HCT116 (cell line): Measurements from ENCODE around the gene LRP4. TPM values are rescaled to one million over a fixed set of nuclear protein-coding genes. Genes with fewer than 3 reads are reported as not detected.

Experiments
- ATAC-seq: fragments of 200-7000 bp; cut with Tn5 transposase; 2 replicates; pipeline ENCODE4 v1.9.1; 2020; ENCODE audit warnings: mild to moderate bottlenecking, moderate library complexity
- BruUV-seq: library from RNA; stranded (reverse); fragments of 400-500 nt; replicated peaks from 2 replicates; lab custom pipeline; 2021; lab: Mats Ljungman, UMichigan
- CTCF ChIA-PET: fragments of 300-600 bp; sonication (Branson Sonifier 250); formaldehyde crosslinking; loops from one replicate; lab custom pipeline; 2021; ENCODE audit warnings: antibody characterized with exemption; lab: Charles Lee
- POLR2A ChIA-PET: fragments of 300-600, 350-600 bp; sonication (Branson Sonifier 250); formaldehyde crosslinking; loops from one replicate; lab custom pipeline; 2021; ENCODE audit warnings: antibody characterized with exemption; lab: Charles Lee
- RAD21 ChIA-PET, 2 experiments: fragments of 300-600 bp; sonication (Branson Sonifier 250); formaldehyde crosslinking; loops; one replicate each; lab custom pipeline; 2023; ENCODE audit warnings: low total read pairs in 2 of 2; ENCODE audit not compliant: uncharacterized antibody in 2 of 2, unreplicated experiment in 2 of 2, low non-redundant PET in 1 of 2; lab: Charles Lee
- DNase-seq: peaks from one replicate; pipeline ENCODE4 v3.0.0-alpha.2; 2010; ENCODE audit warnings: low read depth, low spot score
- H2AFZ ChIP-seq: fragments of 200-600 bp; shearing (Covaris generic), sonication (generic); 2 replicates; pipeline ENCODE4 v1.6.1; 2017; ENCODE audit warnings: low read depth, mixed run types, mixed read lengths, antibody characterized with exemption, low read length; ENCODE audit not compliant: poor library complexity, severe bottlenecking
- H3K27ac ChIP-seq: 2 replicates; pipeline ENCODE4 v1.5.1; 2012; ENCODE audit warnings: low read depth, low read length
- H3K27me3 ChIP-seq: fragments of 200-600 bp; sonication (generic); 2 replicates; pipeline ENCODE4 v1.6.1; 2016; ENCODE audit warnings: mixed run types, low read length, mixed read lengths; ENCODE audit not compliant: insufficient read depth
- H3K36me3 ChIP-seq, 2 experiments: fragments of 200-500 bp in 1 of 2; fragments of 200-600 bp in 1 of 2; sonication (Bioruptor generic) in 1 of 2; sonication (generic) in 1 of 2; 2 replicates each; pipeline versions ENCODE4 v1.5.1 to v1.6.1; 2014 to 2016; ENCODE audit warnings: low read length in 2 of 2, inconsistent platforms in 1 of 2, mixed read lengths in 1 of 2, mixed run types in 1 of 2; ENCODE audit not compliant: insufficient read depth in 2 of 2, control insufficient read depth in 1 of 2
- H3K4me1 ChIP-seq, 2 experiments: fragments of 200-600 bp in 1 of 2; sonication (generic) in 1 of 2; 2 replicates each; pipeline versions ENCODE4 v1.5.1 to v1.6.1; 2012 to 2017; ENCODE audit warnings: low read length in 2 of 2, inconsistent platforms in 1 of 2, mild to moderate bottlenecking in 1 of 2, mixed read lengths in 1 of 2, mixed run types in 1 of 2, moderate library complexity in 1 of 2; ENCODE audit not compliant: insufficient read depth in 2 of 2, control insufficient read depth in 1 of 2
- H3K4me2 ChIP-seq: fragments of 200-600 bp; sonication (generic); 2 replicates; pipeline ENCODE4 v1.6.1; 2017; ENCODE audit warnings: mixed run types, low read length, mixed read lengths
- H3K4me3 ChIP-seq, 2 experiments: fragments of 200-600 bp in 1 of 2; sonication (generic) in 1 of 2; replicated peaks in 1 of 2; 2 replicates each; pipeline ENCODE4 v1.5.1; 2011 to 2016; ENCODE audit warnings: low read length in 2 of 2, control low read depth in 1 of 2, low read depth in 1 of 2, mild to moderate bottlenecking in 1 of 2, mixed read lengths in 1 of 2, mixed run types in 1 of 2
- H3K79me2 ChIP-seq: fragments of 200-600 bp; sonication (generic); 2 replicates; pipeline ENCODE4 v1.6.1; 2017; ENCODE audit warnings: mild to moderate bottlenecking, mixed run types, low read length, moderate library complexity, mixed read lengths; ENCODE audit not compliant: insufficient read depth
- H3K9ac ChIP-seq: fragments of 200-600 bp; sonication (generic); 2 replicates; pipeline ENCODE4 v1.6.1; 2016; ENCODE audit warnings: low read length, mixed read lengths
- H3K9me2 ChIP-seq: fragments of 200-600 bp; sonication (generic), shearing (Covaris generic); 2 replicates; pipeline ENCODE4 v1.6.1; 2017; ENCODE audit warnings: mixed run types, mild to moderate bottlenecking, moderate library complexity; ENCODE audit not compliant: insufficient read depth
- H3K9me3 ChIP-seq, 2 experiments: fragments of 200-500 bp in 1 of 2; fragments of 200-600 bp in 1 of 2; sonication (Bioruptor generic) in 1 of 2; sonication (generic) in 1 of 2; 2 replicates each; pipeline ENCODE4 v1.6.1; 2014 to 2017; ENCODE audit warnings: low read length in 2 of 2, mixed read lengths in 2 of 2, inconsistent platforms in 1 of 2, low read depth in 1 of 2, mild to moderate bottlenecking in 1 of 2, mixed run types in 1 of 2, moderate library complexity in 1 of 2; ENCODE audit not compliant: control insufficient read depth in 1 of 2, insufficient read depth in 1 of 2
- H4K20me1 ChIP-seq: fragments of 200-600 bp; sonication (generic), shearing (Covaris generic); 2 replicates; pipeline ENCODE4 v1.6.1; 2017; ENCODE audit warnings: mixed run types, mild to moderate bottlenecking, moderate library complexity; ENCODE audit not compliant: insufficient read depth
- CEBPB ChIP-seq: IDR thresholded peaks from 2 replicates; pipeline ENCODE4 v1.6.1; 2012; ENCODE audit warnings: low read depth
- POLR2A ChIP-seq: IDR thresholded peaks from 2 replicates; pipeline ENCODE4 v1.7.0; 2011; ENCODE audit warnings: borderline replicate concordance; ENCODE audit not compliant: insufficient read depth, insufficient read length; ENCODE audit errors: extremely low read depth
- POLR2AphosphoS5 ChIP-seq: IDR thresholded peaks from 2 replicates; pipeline ENCODE4 v1.6.1; 2011; ENCODE audit warnings: mild to moderate bottlenecking, low read depth, low read length, moderate library complexity
- SP1 ChIP-seq: IDR thresholded peaks from 2 replicates; pipeline ENCODE4 v1.6.1; 2012; ENCODE audit warnings: low read depth
- YY1 ChIP-seq: IDR thresholded peaks from 2 replicates; pipeline ENCODE4 v1.6.1; 2011; ENCODE audit warnings: low read length, low read depth, moderate library complexity, mild to moderate bottlenecking; ENCODE audit not compliant: insufficient replicate concordance; ENCODE audit errors: extremely low read depth
- intact Hi-C: fragments of 100-400 bp; cut with micrococcal nuclease; formaldehyde crosslinking; loops from 2 replicates; pipeline ENCODE4 v1.10.0; 2022
- total RNA-seq: library from RNA; stranded (reverse); gene quantifications from one replicate; pipeline ENCODE4 v1.2.1, GENCODE V29; 2021; ENCODE audit not compliant: unreplicated experiment
- TF ChIP-seq, protein P1 (sequence below): IDR thresholded peaks from 2 replicates; pipeline ENCODE4 v1.6.1; 2011; ENCODE audit warnings: mild to moderate bottlenecking, low read length, moderate library complexity; ENCODE audit not compliant: insufficient replicate concordance; ENCODE audit errors: extremely low read depth

The LRP4 gene
- total RNA-seq, 1 experiment from 2014 or later, result 7.4 TPM

DNA sequence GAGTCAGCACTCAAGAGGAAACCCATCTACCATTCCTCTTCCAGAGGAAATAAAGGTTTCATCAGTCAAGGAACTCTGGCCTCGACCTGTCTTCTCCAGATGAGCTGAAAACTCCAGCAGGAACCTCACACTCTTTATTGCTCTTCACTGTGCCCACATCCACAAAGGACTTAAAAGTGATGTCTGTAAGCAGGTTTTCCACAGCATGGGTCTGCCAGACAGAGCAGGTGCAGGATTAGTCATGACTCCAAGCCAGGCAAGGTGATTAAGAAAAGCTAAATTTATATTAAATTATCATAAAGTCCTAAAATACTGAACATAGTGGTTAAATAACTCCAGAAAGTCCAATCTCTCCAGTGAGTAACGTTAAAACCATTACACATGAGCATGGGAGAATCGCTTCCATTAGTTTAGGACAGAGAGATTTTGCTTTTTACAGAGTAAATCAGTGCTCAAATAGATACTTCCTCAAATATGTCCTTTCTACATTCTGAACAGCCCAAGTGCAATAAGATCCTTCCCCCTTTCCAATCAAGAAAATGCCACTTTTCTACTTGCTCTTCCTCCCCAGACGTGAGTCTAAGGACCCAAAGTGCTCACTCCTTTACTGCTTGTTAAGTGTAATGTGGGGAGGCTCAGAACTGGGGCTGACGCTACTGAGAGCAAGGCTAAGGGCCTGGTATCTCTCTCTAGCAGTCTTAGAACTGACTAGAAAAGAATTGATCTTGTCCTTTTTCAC is 61.6 kb downstream of the LRP4 start:
- no peak overlapping the region for H3K4me3 ChIP-seq
- ATAC-seq (no peak), DNase-seq (no peak)
- H3K79me2 ChIP-seq, result no peaks in the 10 kb centered on the region
- H4K20me1 ChIP-seq, result no peaks in the 10 kb centered on the region
- H3K36me3 ChIP-seq, result peaks cover 0 to 4% of the 10 kb centered on the region in 2 experiments; a peak in 2 of 4 replicates
- BruUV-seq, result no TSS peak
- ChIA-PET CTCF (no interaction called here), POLR2A (no interaction called here), RAD21 (no interaction called here)
- H3K4me1 ChIP-seq, result no peaks in the 10 kb centered on the region
- no peak overlapping the region for H3K9ac ChIP-seq
- H3K27ac ChIP-seq, result no peak overlapping the region
- intact Hi-C loops, result no loop called here
- no peaks in the 10 kb centered on the region for H3K27me3 ChIP-seq
- no peak overlapping the region for H2AFZ ChIP-seq
- no peaks in the 10 kb centered on the region for H3K9me2 ChIP-seq
- TF ChIP-seq, protein P1, sequence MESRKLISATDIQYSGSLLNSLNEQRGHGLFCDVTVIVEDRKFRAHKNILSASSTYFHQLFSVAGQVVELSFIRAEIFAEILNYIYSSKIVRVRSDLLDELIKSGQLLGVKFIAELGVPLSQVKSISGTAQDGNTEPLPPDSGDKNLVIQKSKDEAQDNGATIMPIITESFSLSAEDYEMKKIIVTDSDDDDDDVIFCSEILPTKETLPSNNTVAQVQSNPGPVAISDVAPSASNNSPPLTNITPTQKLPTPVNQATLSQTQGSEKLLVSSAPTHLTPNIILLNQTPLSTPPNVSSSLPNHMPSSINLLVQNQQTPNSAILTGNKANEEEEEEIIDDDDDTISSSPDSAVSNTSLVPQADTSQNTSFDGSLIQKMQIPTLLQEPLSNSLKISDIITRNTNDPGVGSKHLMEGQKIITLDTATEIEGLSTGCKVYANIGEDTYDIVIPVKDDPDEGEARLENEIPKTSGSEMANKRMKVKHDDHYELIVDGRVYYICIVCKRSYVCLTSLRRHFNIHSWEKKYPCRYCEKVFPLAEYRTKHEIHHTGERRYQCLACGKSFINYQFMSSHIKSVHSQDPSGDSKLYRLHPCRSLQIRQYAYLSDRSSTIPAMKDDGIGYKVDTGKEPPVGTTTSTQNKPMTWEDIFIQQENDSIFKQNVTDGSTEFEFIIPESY, result no peak
- TF ChIP-seq YY1, result no peak
- TF ChIP-seq POLR2AphosphoS5, result no peak
- no peak for TF ChIP-seq POLR2A
- TF ChIP-seq CEBPB, result no peak
- no peaks in the 10 kb centered on the region for H3K9me3 ChIP-seq
- no peak overlapping the region for H3K4me2 ChIP-seq

DNA sequence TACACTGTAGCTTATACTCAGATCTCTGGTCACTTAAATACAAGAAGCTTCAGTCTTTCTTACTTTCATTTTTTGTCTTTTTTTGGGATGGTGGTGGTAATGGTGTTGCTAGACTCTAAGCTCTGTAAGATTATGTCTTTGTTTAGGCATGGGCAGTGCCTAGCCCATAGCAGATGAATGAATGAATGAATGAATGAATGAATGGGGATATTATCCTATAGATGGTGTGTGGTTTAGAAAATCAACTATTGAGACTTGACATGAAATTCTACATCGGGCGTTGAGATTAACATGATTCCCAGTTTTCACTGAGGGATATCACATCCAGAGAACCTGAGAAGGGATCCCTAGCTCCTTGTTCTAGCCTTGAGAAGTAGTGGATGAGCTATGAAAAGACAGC is 62.5 kb downstream of the LRP4 start:
- ATAC-seq (no peak), DNase-seq (no peak)
- Histone ChIP-seq H3K79me2 (no peaks in the 10 kb centered on the region), H4K20me1 (no peaks in the 10 kb centered on the region), H3K4me3 (no peak overlapping the region), H3K9ac (no peak overlapping the region), H3K27me3 (no peaks in the 10 kb centered on the region), H3K4me2 (no peak overlapping the region), H3K9me2 (no peaks in the 10 kb centered on the region), H3K36me3 (peaks cover 0 to 4% of the 10 kb centered on the region in 2 experiments; a peak in 2 of 4 replicates), H3K27ac (no peak overlapping the region), H3K9me3 (no peaks in the 10 kb centered on the region), H3K4me1 (0 out of 4 replicates have a peak, but pooled peaks cover 0 to under 1% of the 10 kb centered on the region in 2 experiments), H2AFZ (no peak overlapping the region)
- ChIA-PET RAD21 (no interaction called here), POLR2A (no interaction called here), CTCF (no interaction called here)
- TF ChIP-seq SP1, result no peak
- no TSS peak for BruUV-seq
- intact Hi-C loops, result no loop called here
